K562 (cell line): Measurements from ENCODE around the gene CFAP69. TPM values are rescaled to one million over a fixed set of nuclear protein-coding genes. Genes with fewer than 3 reads are reported as not detected.

Source experiments
- CBX5 ChIP-seq: IDR thresholded peaks from 2 replicates; pipeline ENCODE4 v1.6.1; 2014; ENCODE audit warnings: low read depth, borderline replicate concordance
- ESRRA ChIP-seq: fragments of 450-650 bp; IDR thresholded peaks from 2 replicates; pipeline ENCODE4 v1.6.1; 2014; ENCODE audit warnings: low read depth, mild to moderate bottlenecking, moderate library complexity, borderline replicate concordance
- HNRNPUL1 ChIP-seq: fragments of 200-400 bp; formaldehyde crosslinking; IDR thresholded peaks from 2 replicates; pipeline ENCODE4 v1.6.1; 2017; ENCODE audit warnings: low read length
- LARP7 ChIP-seq: fragments of 450-650 bp; IDR thresholded peaks from 2 replicates; pipeline ENCODE4 v1.6.1; 2016
- PTTG1 ChIP-seq: fragments of 450-650 bp; IDR thresholded peaks from 2 replicates; pipeline ENCODE4 v1.6.1; 2016; ENCODE audit warnings: low read depth, mild to moderate bottlenecking, missing genetic modification characterization, missing compliant biosample characterization
- RAD21 ChIP-seq, 2 experiments: fragments of 250-450 bp in 1 of 2; fragments of 450-650 bp in 1 of 2; sonication (Bioruptor Pico) in 1 of 2; formaldehyde crosslinking in 1 of 2; IDR thresholded peaks in 1 of 2; conservative IDR thresholded peaks in 1 of 2; 2 replicates each; pipeline versions ENCODE4 v1.4.0 to v1.8.0; 2020 to 2022; ENCODE audit warnings: mild to moderate bottlenecking in 2 of 2, moderate library complexity in 1 of 2
- SMC3 ChIP-seq: conservative IDR thresholded peaks from 2 replicates; pipeline ENCODE4 v1.6.1; 2011; ENCODE audit warnings: low read depth, low read length, improper control_type of control experiment; ENCODE audit not compliant: insufficient read depth
- ZSCAN29 ChIP-seq: fragments of 450-650 bp; IDR thresholded peaks from 2 replicates; pipeline ENCODE4 v1.6.1; 2017
- polyA plus RNA-seq, 8 experiments: library from polyadenylated mRNA; depleted of rRNA in 4 of 8; stranded (reverse) in 5 of 8; unstranded in 3 of 8; fragments of >200 nt; fragmentation: Nextera tagmentation in 2 of 8; fragmentation: Illumina TruSeq in 1 of 8; extraction: Ambion mirVana in 2 of 8; extraction: Trizol in 1 of 8; gene quantifications; 2 replicates each; pipeline versions ENCODE4 v1.2.1 to v1.2.3, GENCODE V29; 2011 to 2014; ENCODE audit warnings: inconsistent platforms in 1 of 8, missing spikeins in 1 of 8
- total RNA-seq, 7 experiments: library from RNA; depleted of rRNA in 6 of 7; stranded (reverse); fragments of >200 nt in 6 of 7; fragmentation: Illumina TruSeq in 2 of 7; extraction: Trizol in 2 of 7; gene quantifications; 2 replicates each; pipeline versions ENCODE4 v1.2.1 to v1.2.3, GENCODE V29; 2011 to 2021; ENCODE audit warnings: low replicate concordance in 1 of 7
- TF ChIP-seq, protein P1 (sequence below), 2 experiments: fragments of 450-650 bp; formaldehyde crosslinking in 1 of 2; IDR thresholded peaks; 2 replicates each; pipeline versions ENCODE4 v1.4.0 to v1.6.1; 2014 to 2020; ENCODE audit warnings: mild to moderate bottlenecking in 2 of 2, borderline replicate concordance in 1 of 2, low read depth in 1 of 2
- TF ChIP-seq, protein P2 (sequence below), 3 experiments: IDR thresholded peaks in 2 of 3; conservative IDR thresholded peaks in 1 of 3; 2 replicates each; pipeline ENCODE4 v1.5.1; 2011 to 2012; ENCODE audit warnings: low read length in 3 of 3, mild to moderate bottlenecking in 3 of 3, control low read depth in 2 of 3, improper control_type of control experiment in 1 of 3, inconsistent platforms in 1 of 3, low read depth in 1 of 3, mixed read lengths in 1 of 3, moderate library complexity in 1 of 3; ENCODE audit not compliant: insufficient read depth in 2 of 3

Gene CFAP69
- total and polyA plus RNA-seq, 9 of the 15 experiments (the other 6 are each of a cell fraction or from before 2014, with no cell fraction given): 0.24 to 5.1 (median 1.7) TPM

DNA sequence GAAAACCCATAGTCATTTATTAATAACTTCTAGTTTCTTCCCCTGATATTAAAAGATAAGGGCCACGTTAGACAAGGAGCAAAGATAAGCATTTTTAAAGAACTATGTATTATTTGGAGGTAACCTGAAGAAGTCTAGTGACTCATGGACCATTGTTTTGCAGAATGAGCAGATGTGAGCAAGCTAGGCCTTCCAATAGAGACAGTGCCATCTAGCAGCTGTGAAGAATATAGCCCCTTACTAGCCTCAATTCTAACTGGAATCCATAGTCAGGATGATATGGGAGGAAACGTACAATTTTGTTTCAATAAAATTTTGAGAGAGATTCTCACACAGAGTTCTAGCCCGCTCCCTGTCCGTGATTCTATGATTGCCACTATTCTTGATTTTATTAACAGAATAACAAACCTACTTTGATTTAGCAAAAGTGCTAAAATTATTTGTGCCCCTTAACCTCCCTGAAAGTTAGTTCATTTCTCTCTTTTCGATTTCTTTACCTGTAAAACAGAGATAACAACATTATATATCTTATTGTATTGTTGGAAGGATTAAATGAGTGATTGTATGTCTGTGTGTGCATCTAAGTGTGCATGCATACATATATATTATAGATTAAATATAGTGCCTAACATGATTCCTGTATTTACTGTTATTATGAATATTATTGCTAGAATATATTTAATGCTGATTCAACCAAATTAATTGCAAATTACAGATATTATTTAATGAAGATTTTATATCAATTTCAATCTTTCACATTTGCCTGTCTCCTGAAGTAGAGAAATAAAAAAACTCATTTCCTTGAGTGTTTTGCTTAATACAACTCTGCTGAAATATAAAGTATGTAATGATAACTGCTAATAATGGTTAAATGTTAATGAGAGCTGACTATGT is 53.4 kb downstream of the CFAP69 start (continued):
- TF ChIP-seq, protein P1, sequence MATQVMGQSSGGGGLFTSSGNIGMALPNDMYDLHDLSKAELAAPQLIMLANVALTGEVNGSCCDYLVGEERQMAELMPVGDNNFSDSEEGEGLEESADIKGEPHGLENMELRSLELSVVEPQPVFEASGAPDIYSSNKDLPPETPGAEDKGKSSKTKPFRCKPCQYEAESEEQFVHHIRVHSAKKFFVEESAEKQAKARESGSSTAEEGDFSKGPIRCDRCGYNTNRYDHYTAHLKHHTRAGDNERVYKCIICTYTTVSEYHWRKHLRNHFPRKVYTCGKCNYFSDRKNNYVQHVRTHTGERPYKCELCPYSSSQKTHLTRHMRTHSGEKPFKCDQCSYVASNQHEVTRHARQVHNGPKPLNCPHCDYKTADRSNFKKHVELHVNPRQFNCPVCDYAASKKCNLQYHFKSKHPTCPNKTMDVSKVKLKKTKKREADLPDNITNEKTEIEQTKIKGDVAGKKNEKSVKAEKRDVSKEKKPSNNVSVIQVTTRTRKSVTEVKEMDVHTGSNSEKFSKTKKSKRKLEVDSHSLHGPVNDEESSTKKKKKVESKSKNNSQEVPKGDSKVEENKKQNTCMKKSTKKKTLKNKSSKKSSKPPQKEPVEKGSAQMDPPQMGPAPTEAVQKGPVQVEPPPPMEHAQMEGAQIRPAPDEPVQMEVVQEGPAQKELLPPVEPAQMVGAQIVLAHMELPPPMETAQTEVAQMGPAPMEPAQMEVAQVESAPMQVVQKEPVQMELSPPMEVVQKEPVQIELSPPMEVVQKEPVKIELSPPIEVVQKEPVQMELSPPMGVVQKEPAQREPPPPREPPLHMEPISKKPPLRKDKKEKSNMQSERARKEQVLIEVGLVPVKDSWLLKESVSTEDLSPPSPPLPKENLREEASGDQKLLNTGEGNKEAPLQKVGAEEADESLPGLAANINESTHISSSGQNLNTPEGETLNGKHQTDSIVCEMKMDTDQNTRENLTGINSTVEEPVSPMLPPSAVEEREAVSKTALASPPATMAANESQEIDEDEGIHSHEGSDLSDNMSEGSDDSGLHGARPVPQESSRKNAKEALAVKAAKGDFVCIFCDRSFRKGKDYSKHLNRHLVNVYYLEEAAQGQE (IDR thresholded peaks at IDR 0.05; ENCODE audit: borderline replicate concordance): 0 out of 2 replicates have a peak, but pooled peaks have one; percentile 21
- TF ChIP-seq, protein P1 (CRISPR knock-in tag; IDR thresholded peaks at IDR 0.05; ENCODE audit: low read depth): no peak
- TF ChIP-seq, protein P2, sequence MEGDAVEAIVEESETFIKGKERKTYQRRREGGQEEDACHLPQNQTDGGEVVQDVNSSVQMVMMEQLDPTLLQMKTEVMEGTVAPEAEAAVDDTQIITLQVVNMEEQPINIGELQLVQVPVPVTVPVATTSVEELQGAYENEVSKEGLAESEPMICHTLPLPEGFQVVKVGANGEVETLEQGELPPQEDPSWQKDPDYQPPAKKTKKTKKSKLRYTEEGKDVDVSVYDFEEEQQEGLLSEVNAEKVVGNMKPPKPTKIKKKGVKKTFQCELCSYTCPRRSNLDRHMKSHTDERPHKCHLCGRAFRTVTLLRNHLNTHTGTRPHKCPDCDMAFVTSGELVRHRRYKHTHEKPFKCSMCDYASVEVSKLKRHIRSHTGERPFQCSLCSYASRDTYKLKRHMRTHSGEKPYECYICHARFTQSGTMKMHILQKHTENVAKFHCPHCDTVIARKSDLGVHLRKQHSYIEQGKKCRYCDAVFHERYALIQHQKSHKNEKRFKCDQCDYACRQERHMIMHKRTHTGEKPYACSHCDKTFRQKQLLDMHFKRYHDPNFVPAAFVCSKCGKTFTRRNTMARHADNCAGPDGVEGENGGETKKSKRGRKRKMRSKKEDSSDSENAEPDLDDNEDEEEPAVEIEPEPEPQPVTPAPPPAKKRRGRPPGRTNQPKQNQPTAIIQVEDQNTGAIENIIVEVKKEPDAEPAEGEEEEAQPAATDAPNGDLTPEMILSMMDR (IDR thresholded peaks at IDR 0.05 in 2 of 3, conservative IDR thresholded peaks at IDR 0.05 in 1 of 3; ENCODE audit: insufficient read depth in 2 of 3, low read depth in 1 of 3, low read length in 3 of 3): peak; percentile 56 to 78 (median 72)
- peak; percentile 50 to 69; a peak in 3 of 4 replicates for TF ChIP-seq RAD21 (CRISPR knock-in tag; conservative IDR thresholded peaks at IDR 0.05 in 1 of 2, IDR thresholded peaks at IDR 0.05 in 1 of 2)
- TF ChIP-seq CBX5: no peak
- TF ChIP-seq HNRNPUL1: no peak
- TF ChIP-seq ESRRA: no peak
- peak; percentile 56 for TF ChIP-seq SMC3
- TF ChIP-seq LARP7: no peak
- no peak for TF ChIP-seq ZSCAN29
- no peak for TF ChIP-seq PTTG1
- TF ChIP-seq, all 486 proteins: peak for 8
